OCI-LY1 (cell line): Measurements from ENCODE around the gene SLC14A1.

Experiments
- H2AFZ ChIP-seq: fragments of 200-600 bp; sonication (generic), shearing (Covaris generic); 2 replicates; pipeline ENCODE4 v1.6.0; 2014; ENCODE audit warnings: antibody characterized with exemption, mild to moderate bottlenecking, low read length
- H3F3A ChIP-seq: fragments of 200-600 bp; sonication (generic), shearing (Covaris generic); 2 replicates; pipeline ENCODE4 v1.6.0; 2014; ENCODE audit warnings: mild to moderate bottlenecking, antibody characterized with exemption, low read length, moderate library complexity; ENCODE audit not compliant: insufficient read depth
- H3K27ac ChIP-seq: fragments of 200-600 bp; sonication (generic); 2 replicates; pipeline ENCODE4 v1.5.1; 2014; ENCODE audit warnings: low read length, mixed run types, mild to moderate bottlenecking, low read depth; ENCODE audit not compliant: poor library complexity, severe bottlenecking
- H3K27me3 ChIP-seq: fragments of 200-600 bp; sonication (generic); 2 replicates; pipeline ENCODE4 v1.6.0; 2014; ENCODE audit warnings: antibody characterized with exemption, mild to moderate bottlenecking, low read length, moderate library complexity; ENCODE audit not compliant: insufficient read depth
- H3K36me3 ChIP-seq: fragments of 200-600 bp; sonication (generic); 2 replicates; pipeline ENCODE4 v1.6.1; 2014; ENCODE audit warnings: mild to moderate bottlenecking, antibody characterized with exemption, low read length, moderate library complexity, mixed read lengths; ENCODE audit not compliant: insufficient read depth
- H3K4me1 ChIP-seq: fragments of 200-600 bp; sonication (generic); 2 replicates; pipeline ENCODE4 v1.5.1; 2014; ENCODE audit warnings: mild to moderate bottlenecking, low read length, moderate library complexity; ENCODE audit not compliant: insufficient read depth, severe bottlenecking
- H3K4me2 ChIP-seq: fragments of 200-600 bp; sonication (generic), shearing (Covaris generic); 2 replicates; pipeline ENCODE4 v1.6.1; 2014; ENCODE audit warnings: low read length
- H3K4me3 ChIP-seq: fragments of 200-600 bp; sonication (generic); 2 replicates; pipeline ENCODE4 v1.5.1; 2014; ENCODE audit warnings: low read length, low read depth, mild to moderate bottlenecking, mixed read lengths; ENCODE audit not compliant: poor library complexity, severe bottlenecking
- H3K79me2 ChIP-seq: fragments of 200-600 bp; shearing (Covaris generic); 2 replicates; pipeline ENCODE4 v1.6.1; 2016; ENCODE audit warnings: mixed run types, low read length, mixed read lengths; ENCODE audit not compliant: insufficient read depth
- H3K9ac ChIP-seq: fragments of 200-600 bp; sonication (generic), shearing (Covaris generic); 2 replicates; pipeline ENCODE4 v1.6.1; 2014; ENCODE audit warnings: mild to moderate bottlenecking, low read length, mixed read lengths
- H3K9me2 ChIP-seq: fragments of 200-600 bp; sonication (generic), shearing (Covaris generic); 2 replicates; pipeline ENCODE4 v1.6.1; 2014; ENCODE audit warnings: low read depth, mild to moderate bottlenecking, low read length, mixed read lengths
- H3K9me3 ChIP-seq: fragments of 200-600 bp; shearing (Covaris generic); 2 replicates; pipeline ENCODE4 v1.6.1; 2014; ENCODE audit warnings: low read length, mixed read lengths
- H4K20me1 ChIP-seq: fragments of 200-600 bp; sonication (generic), shearing (Covaris generic); 2 replicates; pipeline ENCODE4 v1.6.0; 2016; ENCODE audit warnings: mild to moderate bottlenecking, low read length; ENCODE audit not compliant: insufficient read depth
- CTCF ChIP-seq: fragments of 200-600 bp; sonication (generic), shearing (Covaris generic); IDR thresholded peaks from 2 replicates; pipeline ENCODE4 v1.5.1; 2017; ENCODE audit warnings: mild to moderate bottlenecking, antibody characterized with exemption, low read length, moderate library complexity, mixed read lengths
- EZH2 ChIP-seq: fragments of 200-600 bp; sonication (generic), shearing (Covaris generic); IDR thresholded peaks from 2 replicates; pipeline ENCODE4 v1.8.0; 2017; ENCODE audit warnings: borderline replicate concordance, mixed run types, mild to moderate bottlenecking, antibody characterized with exemption, low read length, moderate library complexity, mixed read lengths

SLC14A1 gene

DNA sequence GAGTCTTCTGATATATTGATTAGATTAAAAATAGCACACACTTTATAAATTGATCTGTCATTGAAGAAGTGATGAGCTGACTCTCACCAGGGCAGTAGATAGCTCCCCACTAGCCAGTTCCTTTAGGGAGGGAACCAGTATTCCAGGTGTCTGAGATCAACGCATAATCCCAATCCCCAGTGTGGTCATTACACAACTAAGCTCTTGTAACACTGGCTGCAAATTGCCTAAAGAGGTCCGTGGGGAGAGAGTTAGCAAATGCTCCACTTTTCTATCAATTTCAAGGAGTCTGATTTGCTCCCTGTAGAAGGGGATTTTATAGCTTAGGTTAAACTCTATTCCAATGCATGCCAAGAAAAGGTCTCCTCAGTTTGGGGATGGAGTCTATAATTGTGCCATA, 7.7 kb downstream of the SLC14A1 start:
- H3K9me2 ChIP-seq: no peaks in the 10 kb centered on the region
- no peaks in the 10 kb centered on the region for H3K27me3 ChIP-seq
- no peak overlapping the region for H3K4me3 ChIP-seq
- H3K9ac ChIP-seq: no peak overlapping the region
- H3K9me3 ChIP-seq: no peaks in the 10 kb centered on the region
- no peaks in the 10 kb centered on the region for H3K79me2 ChIP-seq
- H3F3A ChIP-seq: no peaks in the 10 kb centered on the region
- no peak overlapping the region for H2AFZ ChIP-seq
- no peak overlapping the region for H3K4me2 ChIP-seq
- H4K20me1 ChIP-seq: no peaks in the 10 kb centered on the region
- H3K36me3 ChIP-seq: no peaks in the 10 kb centered on the region
- no peak overlapping the region for H3K27ac ChIP-seq
- TF ChIP-seq CTCF (no peak), EZH2 (no peak)
- H3K4me1 ChIP-seq: no peaks in the 10 kb centered on the region

DNA sequence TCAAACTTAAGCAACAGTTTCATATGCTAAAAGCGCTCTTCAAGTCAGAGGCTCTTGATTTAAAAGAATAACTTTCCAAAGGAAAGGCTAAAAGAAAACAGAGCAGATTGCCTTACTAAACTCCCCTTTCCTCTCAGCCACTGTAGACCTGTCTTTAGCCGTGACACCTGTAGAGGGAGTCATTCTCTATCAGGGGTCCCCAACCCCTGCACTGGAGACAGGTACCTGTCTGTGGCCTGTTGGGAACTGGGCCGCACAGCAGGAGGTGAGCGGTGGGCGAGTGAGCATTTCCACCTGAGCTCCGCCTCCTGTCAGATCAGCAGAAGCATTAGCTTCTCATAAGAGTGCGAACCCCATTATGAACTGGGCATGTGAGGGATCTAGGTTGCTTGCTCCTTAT, 9.6 kb downstream of the SLC14A1 start:
- no peak overlapping the region for H3K4me2 ChIP-seq

GRCh38 chr18:45734505-45734904, 10.5 kb downstream of the SLC14A1 start:
- Histone ChIP-seq H3K9me2 (no peaks in the 10 kb centered on the region), H3K9me3 (no peaks in the 10 kb centered on the region), H2AFZ (no peak overlapping the region), H3K9ac (no peak overlapping the region), H3K27ac (no peak overlapping the region), H3K4me1 (no peaks in the 10 kb centered on the region), H3K4me3 (no peak overlapping the region), H3F3A (no peaks in the 10 kb centered on the region), H3K36me3 (no peaks in the 10 kb centered on the region), H3K27me3 (no peaks in the 10 kb centered on the region), H4K20me1 (no peaks in the 10 kb centered on the region), H3K79me2 (no peaks in the 10 kb centered on the region), H3K4me2 (no peak overlapping the region)
- TF ChIP-seq EZH2 (no peak), CTCF (no peak)

More for the DNA sequence above, 9.6 kb downstream of the SLC14A1 start:
- Histone ChIP-seq H3K9me2 (no peaks in the 10 kb centered on the region), H2AFZ (no peak overlapping the region), H3K9me3 (no peaks in the 10 kb centered on the region), H3K27ac (no peak overlapping the region), H3F3A (no peaks in the 10 kb centered on the region), H3K27me3 (no peaks in the 10 kb centered on the region), H3K4me1 (no peaks in the 10 kb centered on the region), H3K4me3 (no peak overlapping the region), H3K79me2 (no peaks in the 10 kb centered on the region), H3K36me3 (no peaks in the 10 kb centered on the region), H3K9ac (no peak overlapping the region), H4K20me1 (no peaks in the 10 kb centered on the region)
- TF ChIP-seq EZH2 (no peak), CTCF (no peak)
